Ovary (tissue), 3 donors: ENCODE results near the gene TMCO2.

ENCODE experiments used
- EP300 ChIP-seq: sonication (generic); formaldehyde crosslinking; IDR thresholded peaks from one replicate; pipeline ENCODE4 v1.6.1; 2017; ENCODE audit warnings: antibody characterized with exemption
- POLR2A ChIP-seq: fragments of 450-650 bp; IDR thresholded peaks from one replicate; pipeline ENCODE4 v1.6.1; 2017; ENCODE audit warnings: antibody characterized with exemption, mild to moderate bottlenecking, moderate library complexity
- TF ChIP-seq, protein P1 (sequence below), 3 donors: fragments of 450-650 bp in 2 of 3; fragments of 200-600 bp in 1 of 3; IDR thresholded peaks; one replicate each; pipeline versions ENCODE4 v1.5.1 to v1.8.0; 2016 to 2022; ENCODE audit warnings: antibody characterized with exemption in 3 of 3, mild to moderate bottlenecking in 1 of 3
- donor health status: DM: no; HTN: no; CAD: no.

DNA sequence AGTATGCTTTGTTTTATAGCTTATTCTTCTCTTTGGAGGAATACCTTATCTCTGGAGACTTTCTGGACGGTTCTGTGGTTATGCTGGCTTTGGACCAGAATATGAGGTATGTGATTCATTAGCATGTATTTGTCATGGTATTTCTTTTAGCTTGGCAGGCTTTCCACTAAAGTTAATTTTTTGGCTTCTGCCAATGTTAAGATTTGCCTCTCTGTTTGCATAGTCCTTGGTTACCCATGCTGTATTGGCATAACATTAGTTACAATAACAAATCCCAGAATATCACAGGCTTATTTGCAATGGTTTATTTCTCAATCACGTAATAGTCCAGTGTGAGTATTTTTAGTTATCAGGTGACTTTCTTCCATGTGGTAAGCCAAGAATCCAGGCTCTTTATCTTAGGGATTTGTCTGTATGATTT is 20.0 kb downstream of the TMCO2 start:
- TF ChIP-seq, protein P1, sequence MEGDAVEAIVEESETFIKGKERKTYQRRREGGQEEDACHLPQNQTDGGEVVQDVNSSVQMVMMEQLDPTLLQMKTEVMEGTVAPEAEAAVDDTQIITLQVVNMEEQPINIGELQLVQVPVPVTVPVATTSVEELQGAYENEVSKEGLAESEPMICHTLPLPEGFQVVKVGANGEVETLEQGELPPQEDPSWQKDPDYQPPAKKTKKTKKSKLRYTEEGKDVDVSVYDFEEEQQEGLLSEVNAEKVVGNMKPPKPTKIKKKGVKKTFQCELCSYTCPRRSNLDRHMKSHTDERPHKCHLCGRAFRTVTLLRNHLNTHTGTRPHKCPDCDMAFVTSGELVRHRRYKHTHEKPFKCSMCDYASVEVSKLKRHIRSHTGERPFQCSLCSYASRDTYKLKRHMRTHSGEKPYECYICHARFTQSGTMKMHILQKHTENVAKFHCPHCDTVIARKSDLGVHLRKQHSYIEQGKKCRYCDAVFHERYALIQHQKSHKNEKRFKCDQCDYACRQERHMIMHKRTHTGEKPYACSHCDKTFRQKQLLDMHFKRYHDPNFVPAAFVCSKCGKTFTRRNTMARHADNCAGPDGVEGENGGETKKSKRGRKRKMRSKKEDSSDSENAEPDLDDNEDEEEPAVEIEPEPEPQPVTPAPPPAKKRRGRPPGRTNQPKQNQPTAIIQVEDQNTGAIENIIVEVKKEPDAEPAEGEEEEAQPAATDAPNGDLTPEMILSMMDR (IDR thresholded peaks at IDR 0.05) = no peak
- TF ChIP-seq EP300 (no peak), POLR2A (no peak)
